ENCODE data around the gene PPAT. TPM values are rescaled to one million over a fixed set of nuclear protein-coding genes. Genes with fewer than 3 reads are reported as not detected.

The PPAT gene
- polyA plus RNA-seq, 4 donors: 19.8 to 31.7 (median 26.6) TPM

- no peak for DNase-seq (ENCODE audit: low read depth in 4 of 4, low spot score in 3 of 4)
Measured at GRCh38 chr4:56438766-56439165, 3.4 kb upstream of the PPAT start.

DNA sequence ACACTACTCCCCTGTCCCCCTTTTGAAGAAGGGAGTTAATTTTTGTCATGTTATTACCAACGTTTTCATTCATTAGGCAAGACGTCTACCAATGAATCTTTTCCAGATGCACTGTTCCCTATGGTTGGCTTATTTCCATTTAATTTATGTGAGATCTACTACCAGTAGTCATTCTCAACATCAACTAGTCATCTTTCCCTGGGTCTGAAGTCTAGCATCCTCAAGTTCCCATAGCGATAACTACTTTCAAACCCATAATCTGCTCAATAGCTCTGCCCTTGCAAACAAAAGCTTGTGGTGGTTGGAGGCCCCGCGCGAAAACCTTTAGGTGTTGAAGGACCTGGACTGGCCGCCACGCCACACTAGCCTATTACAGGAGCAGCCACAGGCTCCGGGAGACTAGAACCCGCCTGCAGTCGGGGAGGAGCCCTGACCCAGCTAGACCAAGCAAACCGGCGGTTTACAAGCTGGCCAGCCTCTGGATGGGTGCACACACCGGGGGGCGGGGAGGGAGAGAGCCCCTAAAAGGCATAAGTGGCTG is 746 bp downstream of the PPAT start:
- DNase-seq (ENCODE audit: low read depth in 4 of 4, low spot score in 3 of 4): peak in 1 of 4 donors; percentile 31

DNA sequence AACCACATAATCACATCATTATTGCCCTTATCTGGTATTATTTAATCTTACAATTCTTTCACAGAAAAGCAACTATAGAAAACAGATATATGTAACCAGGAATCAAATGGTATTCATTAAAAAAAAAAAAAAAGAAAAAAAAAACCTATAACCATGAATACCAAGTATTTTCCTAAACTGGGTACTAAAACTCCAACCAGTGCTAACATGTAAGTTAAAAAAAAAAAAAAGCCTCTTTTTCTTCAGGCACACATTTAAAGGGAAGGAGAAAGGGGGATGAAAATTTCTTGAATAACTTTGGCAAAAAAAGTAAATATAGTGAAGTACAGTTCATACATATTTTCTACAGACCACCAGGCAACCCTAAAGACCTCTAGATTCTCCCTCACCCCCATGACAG is 2.1 kb downstream of the PPAT start:
- no peak for DNase-seq (ENCODE audit: low read depth in 4 of 4, low spot score in 3 of 4)

GRCh38 chr4:56430203-56430602 is 5.2 kb downstream of the PPAT start:
- no peak for DNase-seq (ENCODE audit: low read depth in 4 of 4, low spot score in 3 of 4)

GRCh38 chr4:56427179-56427578 is 8.2 kb downstream of the PPAT start:
- DNase-seq (ENCODE audit: low read depth in 4 of 4, low spot score in 3 of 4): no peak

DNA sequence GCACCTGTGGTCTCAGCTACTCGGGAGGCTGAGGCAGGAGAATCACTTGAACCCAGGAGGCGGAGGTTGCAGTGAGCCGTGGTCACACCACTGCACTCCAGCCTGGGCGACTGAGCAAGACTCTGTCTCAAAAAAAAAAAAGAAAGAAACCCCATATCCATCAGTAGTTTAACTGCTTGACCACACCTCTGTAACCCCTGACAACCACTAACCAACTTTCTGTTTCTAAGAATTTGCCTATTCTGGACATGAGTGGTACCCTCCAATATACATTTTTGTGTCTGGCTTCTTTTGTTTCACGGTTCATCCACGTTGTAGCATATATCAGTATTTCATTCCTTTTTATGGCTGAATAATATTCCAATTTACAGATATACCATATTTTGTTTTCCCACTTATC is 9.1 kb downstream of the PPAT start:
- DNase-seq (ENCODE audit: low read depth in 4 of 4, low spot score in 3 of 4): no peak

DNA sequence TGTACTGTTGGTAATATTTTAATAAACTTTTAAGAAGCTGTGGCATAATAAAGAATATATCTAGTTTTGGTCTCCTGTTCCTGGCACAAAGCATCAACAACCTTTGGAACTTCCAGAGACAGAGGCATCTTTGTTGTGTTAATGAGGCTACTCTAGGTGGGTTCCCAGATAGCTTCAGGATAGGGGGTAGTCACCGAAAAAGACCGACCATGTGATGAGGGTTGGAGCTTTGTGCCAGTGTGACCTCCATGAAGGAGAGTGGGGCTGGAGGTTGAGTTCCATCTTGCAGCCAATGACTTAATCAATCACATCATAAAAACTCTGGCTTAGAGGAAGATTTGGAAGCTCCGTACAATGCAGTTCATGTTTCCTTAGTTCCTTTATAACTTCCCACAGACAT is 9.9 kb downstream of the PPAT start:
- DNase-seq (ENCODE audit: low read depth in 4 of 4, low spot score in 3 of 4): no peak

DNA sequence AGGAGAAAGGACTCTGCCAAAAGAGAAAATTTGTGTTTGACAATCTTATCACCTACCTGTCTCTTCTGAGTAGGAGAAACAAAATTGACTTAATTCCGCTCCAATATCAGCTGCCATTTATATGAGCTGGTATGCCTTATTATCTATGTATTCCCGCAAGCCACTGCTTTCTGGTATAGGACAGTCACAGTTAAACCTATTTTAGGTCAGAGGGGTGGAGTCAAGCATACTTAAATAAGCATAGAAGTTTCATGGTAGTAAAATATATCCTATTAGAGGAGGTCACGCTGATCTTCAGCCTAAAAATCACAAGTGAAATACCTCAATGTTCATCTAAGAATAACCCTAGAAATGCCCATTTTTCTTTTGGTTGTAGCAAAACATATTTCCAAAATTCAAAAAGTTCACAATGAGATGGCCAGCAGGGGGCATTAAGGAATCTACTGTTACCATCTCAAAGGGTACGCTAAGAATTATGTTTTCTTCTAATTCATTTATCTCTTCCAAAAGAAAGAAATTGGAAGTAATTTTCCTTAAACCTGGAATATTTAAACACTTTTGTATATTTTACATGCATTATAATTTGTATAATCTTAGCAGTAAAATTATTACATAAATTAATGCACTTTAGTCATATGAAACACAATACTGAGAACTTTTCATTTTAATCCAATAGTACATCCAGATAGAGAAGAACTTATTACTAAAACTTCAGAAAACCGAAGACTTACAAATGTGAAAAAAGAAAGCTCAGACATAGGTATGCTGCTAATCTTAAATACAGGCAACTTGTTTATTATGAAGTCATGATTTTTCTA is 10.5 kb downstream of the PPAT start:
- DNase-seq (ENCODE audit: low read depth in 4 of 4, low spot score in 3 of 4): no peak

- no peak for DNase-seq (ENCODE audit: low read depth in 4 of 4, low spot score in 3 of 4)
Measured at GRCh38 chr4:56424176-56424575, 11.2 kb downstream of the PPAT start.

GRCh38 chr4:56417396-56417795 is 18.0 kb downstream of the PPAT start:
- DNase-seq (ENCODE audit: low read depth in 4 of 4, low spot score in 3 of 4): no peak

GRCh38 chr4:56416349-56416748 is 19.1 kb downstream of the PPAT start:
- DNase-seq (ENCODE audit: low read depth in 4 of 4, low spot score in 3 of 4): no peak

GRCh38 chr4:56414135-56414670 is 21.2 kb downstream of the PPAT start:
- DNase-seq (ENCODE audit: low read depth in 4 of 4, low spot score in 3 of 4): no peak

GRCh38 chr4:56410247-56411062 is 25.0 kb downstream of the PPAT start:
- peak; percentile 83 to 90 (median 86) for DNase-seq (ENCODE audit: low read depth in 4 of 4, low spot score in 3 of 4)

GRCh38 chr4:56409511-56410090 is 25.8 kb downstream of the PPAT start:
- DNase-seq (ENCODE audit: low read depth in 4 of 4, low spot score in 3 of 4): no peak

- no peak for DNase-seq (ENCODE audit: low read depth in 4 of 4, low spot score in 3 of 4)
Measured at GRCh38 chr4:56408978-56409377, 26.4 kb downstream of the PPAT start.

GRCh38 chr4:56406151-56406550 is 29.3 kb downstream of the PPAT start:
- no peak for DNase-seq (ENCODE audit: low read depth in 4 of 4, low spot score in 3 of 4)

DNA sequence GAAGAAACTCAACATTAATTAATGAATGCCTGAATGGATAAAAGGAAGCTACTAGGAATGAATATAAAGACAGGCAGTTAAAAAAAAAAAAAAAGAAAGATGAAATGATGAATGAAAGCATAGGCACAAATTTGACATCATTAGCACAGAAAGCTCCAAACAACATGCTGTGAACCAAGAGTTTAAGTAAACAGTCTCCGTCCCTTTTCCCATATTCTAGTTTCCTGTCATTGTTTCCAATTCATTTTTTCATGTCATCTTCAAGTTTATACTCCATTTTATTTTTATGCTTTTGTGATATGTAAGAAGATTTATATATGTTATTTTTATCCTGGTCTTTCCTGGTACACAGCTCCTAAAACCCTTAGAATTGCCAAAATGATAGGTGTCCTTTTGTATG is 30.4 kb downstream of the PPAT start:
- no peak for DNase-seq (ENCODE audit: low read depth in 4 of 4, low spot score in 3 of 4)

- DNase-seq (ENCODE audit: low read depth in 4 of 4, low spot score in 3 of 4): no peak
Measured at GRCh38 chr4:56400560-56400959, 34.9 kb downstream of the PPAT start.

GRCh38 chr4:56391270-56391669 is 44.1 kb downstream of the PPAT start:
- DNase-seq (ENCODE audit: low read depth in 4 of 4, low spot score in 3 of 4): no peak

GRCh38 chr4:56389558-56389957 is 45.9 kb downstream of the PPAT start:
- no peak for DNase-seq (ENCODE audit: low read depth in 4 of 4, low spot score in 3 of 4)

- DNase-seq (ENCODE audit: low read depth in 4 of 4, low spot score in 3 of 4): no peak
Measured at GRCh38 chr4:56388306-56388705, 47.1 kb downstream of the PPAT start.
